Suprapubic skin (tissue), 4 donors: ENCODE results near the gene DRC7. TPM values are rescaled to one million over a fixed set of nuclear protein-coding genes. Genes with fewer than 3 reads are reported as not detected.

ENCODE experiments used
- DNase-seq, 2 donors: peaks; one replicate each; pipeline ENCODE4 v3.0.0-alpha.2; 2019; ENCODE audit warnings: low spot score in 2 of 2
- H3K27ac ChIP-seq: fragments of 200-600 bp; sonication (generic); one replicate; pipeline ENCODE4 v1.5.1; 2019
- H3K27me3 ChIP-seq: fragments of 200-600 bp; sonication (generic); one replicate; pipeline ENCODE4 v1.5.1; 2019
- H3K36me3 ChIP-seq: fragments of 200-600 bp; sonication (generic); one replicate; pipeline ENCODE4 v1.5.1; 2019
- H3K4me1 ChIP-seq: fragments of 200-600 bp; sonication (generic); one replicate; pipeline ENCODE4 v1.5.1; 2019
- H3K4me3 ChIP-seq: fragments of 200-600 bp; sonication (generic); one replicate; pipeline ENCODE4 v1.5.1; 2019; ENCODE audit warnings: mild to moderate bottlenecking
- H3K9me3 ChIP-seq: fragments of 200-600 bp; sonication (generic); one replicate; pipeline ENCODE4 v1.5.1; 2019
- CTCF ChIP-seq, 2 donors: fragments of 200-600 bp in 1 of 2; fragments of 450-650 bp in 1 of 2; sonication (generic) in 1 of 2; IDR thresholded peaks; one replicate each; pipeline ENCODE4 v1.5.1; 2016 to 2019; ENCODE audit warnings: antibody characterized with exemption in 2 of 2, mild to moderate bottlenecking in 1 of 2, moderate library complexity in 1 of 2
- EP300 ChIP-seq: sonication (generic); formaldehyde crosslinking; IDR thresholded peaks from one replicate; pipeline ENCODE4 v1.6.1; 2017; ENCODE audit warnings: antibody characterized with exemption
- POLR2A ChIP-seq, 2 donors: fragments of 450-650 bp; IDR thresholded peaks; one replicate each; pipeline ENCODE4 v1.6.1; 2017; ENCODE audit warnings: antibody characterized with exemption in 2 of 2, mild to moderate bottlenecking in 2 of 2, moderate library complexity in 2 of 2
- POLR2AphosphoS5 ChIP-seq, 3 donors: sonication (generic); formaldehyde crosslinking; IDR thresholded peaks; one replicate each; pipeline ENCODE4 v1.6.1; 2017; ENCODE audit warnings: antibody characterized with exemption in 3 of 3
- WGBS: methylation state at CpG from one replicate; pipeline ENCODE4 v1.1.5; 2018; 5-methylcytosine and 5-hydroxymethylcytosine counted together
- total RNA-seq, 4 donors: library from RNA; depleted of rRNA; stranded (reverse); fragments of >200 nt; gene quantifications; one replicate each; pipeline ENCODE4 v1.1.0, GENCODE V29; 2016

DRC7 gene
- total RNA-seq, 4 donors from 2014 or later: not detected

GRCh38 chr16:57756424-57757325 lies 62.1 kb downstream of the DRC7 start:
- H3K9me3 ChIP-seq: no peaks in the 10 kb centered on the region
- no peak for DNase-seq
- no peaks in the 10 kb centered on the region for H3K27me3 ChIP-seq
- no peak for TF ChIP-seq CTCF (IDR thresholded peaks at IDR 0.05)
- no peak for TF ChIP-seq POLR2AphosphoS5 (IDR thresholded peaks at IDR 0.05)
- no peak for TF ChIP-seq POLR2A (IDR thresholded peaks at IDR 0.05)
- no peak for TF ChIP-seq EP300
- no peak overlapping the region for H3K27ac ChIP-seq
- H3K4me1 ChIP-seq: peaks cover 10% of the 10 kb centered on the region
- 84% methylated on average over 9 of the region's 15 CpGs for whole genome bisulfite sequencing
- H3K4me3 ChIP-seq: no peak overlapping the region
- peaks cover 83% of the 10 kb centered on the region for H3K36me3 ChIP-seq

- no peaks in the 10 kb centered on the region for H3K27me3 ChIP-seq
- TF ChIP-seq POLR2AphosphoS5 (IDR thresholded peaks at IDR 0.05): no peak
- peak; percentile 97 to 98 for TF ChIP-seq CTCF (IDR thresholded peaks at IDR 0.05)
- 89% methylated on average over 8 of the region's 11 CpGs for WGBS
- DNase-seq: peak; percentile 92 to 95
- no peak overlapping the region for H3K27ac ChIP-seq
- peaks cover 83% of the 10 kb centered on the region for H3K36me3 ChIP-seq
- H3K9me3 ChIP-seq: no peaks in the 10 kb centered on the region
- H3K4me3 ChIP-seq: no peak overlapping the region
- peaks cover 10% of the 10 kb centered on the region for H3K4me1 ChIP-seq
Observed at GRCh38 chr16:57757326-57757786, 62.8 kb downstream of the DRC7 start.

- H3K36me3 ChIP-seq: peaks cover 83% of the 10 kb centered on the region
- H3K4me1 ChIP-seq: peaks cover 10% of the 10 kb centered on the region
- 95% methylated on average over 7 of the region's 7 CpGs for WGBS
- no peaks in the 10 kb centered on the region for H3K9me3 ChIP-seq
- H3K27me3 ChIP-seq: no peaks in the 10 kb centered on the region
- H3K27ac ChIP-seq: no peak overlapping the region
- no peak for TF ChIP-seq POLR2A (IDR thresholded peaks at IDR 0.05)
- TF ChIP-seq CTCF (IDR thresholded peaks at IDR 0.05): no peak
- TF ChIP-seq POLR2AphosphoS5 (IDR thresholded peaks at IDR 0.05): no peak
- no peak for TF ChIP-seq EP300
- DNase-seq: no peak
- no peak overlapping the region for H3K4me3 ChIP-seq
Observed at GRCh38 chr16:57757883-57758282, 63.3 kb downstream of the DRC7 start.

GRCh38 chr16:57758331-57759117 lies 63.9 kb downstream of the DRC7 start:
- H3K36me3 ChIP-seq: peaks cover 82% of the 10 kb centered on the region
- no peak overlapping the region for H3K27ac ChIP-seq
- TF ChIP-seq POLR2A (IDR thresholded peaks at IDR 0.05): no peak
- TF ChIP-seq POLR2AphosphoS5 (IDR thresholded peaks at IDR 0.05): no peak
- no peak for TF ChIP-seq CTCF (IDR thresholded peaks at IDR 0.05)
- no peak for TF ChIP-seq EP300
- no peak overlapping the region for H3K4me3 ChIP-seq
- 69% methylated on average over 20 of the region's 33 CpGs for WGBS
- peaks cover 10% of the 10 kb centered on the region for H3K4me1 ChIP-seq
- no peaks in the 10 kb centered on the region for H3K27me3 ChIP-seq
- DNase-seq: no peak
- H3K9me3 ChIP-seq: no peaks in the 10 kb centered on the region

- TF ChIP-seq EP300 (no peak), CTCF (IDR thresholded peaks at IDR 0.05) (no peak), POLR2AphosphoS5 (IDR thresholded peaks at IDR 0.05) (no peak), POLR2A (IDR thresholded peaks at IDR 0.05) (no peak)
- H3K27me3 ChIP-seq: no peaks in the 10 kb centered on the region
- peaks cover 76% of the 10 kb centered on the region for H3K36me3 ChIP-seq
- H3K4me3 ChIP-seq: no peak overlapping the region
- no peak overlapping the region for H3K27ac ChIP-seq
- no peak for DNase-seq
- no peaks in the 10 kb centered on the region for H3K9me3 ChIP-seq
- WGBS: 80% methylated on average over 1 of the region's 7 CpGs
- peaks cover 10% of the 10 kb centered on the region for H3K4me1 ChIP-seq
Observed at GRCh38 chr16:57759131-57759530, 64.5 kb downstream of the DRC7 start.
